ENCODE data around the gene ALG1L2. TPM values are rescaled to one million over a fixed set of nuclear protein-coding genes. Genes with fewer than 3 reads are reported as not detected.
"Not testable (repeated sequence)": the region's sequence is repeated elsewhere in the genome, so short reads cannot be mapped to it uniquely, and the experiment has no call there.

Gene ALG1L2
- total RNA-seq, 1 donor from 2014 or later = not detected

DNA sequence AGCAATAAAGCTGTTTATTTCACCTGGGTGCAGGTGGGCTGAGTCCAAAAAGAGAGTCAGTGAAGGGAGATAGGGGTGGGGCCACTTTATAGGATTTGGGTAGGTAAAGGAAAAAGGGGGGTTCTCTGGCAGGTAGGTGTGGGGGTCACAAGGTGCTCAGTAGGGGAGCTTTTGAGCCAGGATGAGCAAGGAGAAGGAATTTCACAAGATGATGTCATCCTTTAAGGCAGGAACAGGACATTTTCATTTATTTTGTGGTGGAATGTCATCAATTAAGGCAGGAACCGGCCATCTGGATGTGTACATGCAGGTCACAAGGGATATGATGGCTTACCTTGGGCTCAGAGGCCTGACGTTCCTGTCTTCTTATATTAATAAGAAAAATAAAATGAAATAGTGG is 56.1 kb downstream of the ALG1L2 start:
- H3K9me3 ChIP-seq; H3K4me1 ChIP-seq; intact Hi-C loops (cut with DNase I); DNase-seq (ENCODE audit: extremely low spot score in 2 of 2); H3K36me3 ChIP-seq; H3K4me3 ChIP-seq; H3K27me3 ChIP-seq; H3K27ac ChIP-seq: not testable (repeated sequence)

GRCh38 chr3:130138992-130139391 is 57.4 kb downstream of the ALG1L2 start:
- H3K4me1 ChIP-seq; DNase-seq (ENCODE audit: extremely low spot score in 2 of 2); H3K4me3 ChIP-seq; H3K27me3 ChIP-seq; intact Hi-C loops (cut with DNase I); H3K9me3 ChIP-seq; H3K36me3 ChIP-seq; H3K27ac ChIP-seq: not testable (repeated sequence)

DNA sequence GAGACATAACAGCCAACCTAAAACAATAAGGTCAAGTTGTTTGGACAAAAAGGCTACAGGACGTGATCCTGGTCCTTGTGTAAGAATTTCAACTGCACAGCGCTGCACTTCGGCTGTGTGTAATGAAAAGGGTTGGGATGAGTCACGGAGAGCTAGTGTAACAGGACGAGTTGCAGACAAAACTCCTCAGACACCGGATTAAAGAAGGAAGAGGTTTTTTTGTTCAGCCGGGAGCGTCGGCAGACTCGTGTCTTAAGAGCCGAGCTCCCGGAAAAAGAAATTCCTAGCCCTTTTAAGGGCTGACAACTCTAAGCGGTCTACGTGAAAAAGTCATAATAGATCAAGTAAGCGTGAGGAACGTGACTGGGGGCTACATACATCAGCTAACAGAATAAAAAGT is 59.1 kb downstream of the ALG1L2 start:
- H3K27ac ChIP-seq, H3K27me3 ChIP-seq, H3K4me3 ChIP-seq: not testable (repeated sequence)

GRCh38 chr3:130143648-130144327 is 62.2 kb downstream of the ALG1L2 start:
- H3K27me3 ChIP-seq; H3K36me3 ChIP-seq; intact Hi-C loops (cut with DNase I); DNase-seq (ENCODE audit: extremely low spot score in 2 of 2); H3K9me3 ChIP-seq; H3K4me3 ChIP-seq; H3K4me1 ChIP-seq; H3K27ac ChIP-seq: not testable (repeated sequence)

More for the DNA sequence above, 59.1 kb downstream of the ALG1L2 start:
- H3K9me3 ChIP-seq; DNase-seq (ENCODE audit: extremely low spot score in 2 of 2); intact Hi-C loops (cut with DNase I); H3K36me3 ChIP-seq; H3K4me1 ChIP-seq: not testable (repeated sequence)

- H3K9me3 ChIP-seq; H3K36me3 ChIP-seq; H3K4me1 ChIP-seq; H3K27me3 ChIP-seq; DNase-seq (ENCODE audit: extremely low spot score in 2 of 2); H3K27ac ChIP-seq; H3K4me3 ChIP-seq; intact Hi-C loops (cut with DNase I): not testable (repeated sequence)
- TF ChIP-seq POLR2AphosphoS5 (IDR thresholded peaks at IDR 0.05; ENCODE audit: insufficient read depth in 1 of 2, low read depth in 1 of 2) = peak in 1 of 2 donors; percentile 8
These were observed 62.7 kb downstream of the ALG1L2 start for GRCh38 chr3:130144328-130144650.

DNA sequence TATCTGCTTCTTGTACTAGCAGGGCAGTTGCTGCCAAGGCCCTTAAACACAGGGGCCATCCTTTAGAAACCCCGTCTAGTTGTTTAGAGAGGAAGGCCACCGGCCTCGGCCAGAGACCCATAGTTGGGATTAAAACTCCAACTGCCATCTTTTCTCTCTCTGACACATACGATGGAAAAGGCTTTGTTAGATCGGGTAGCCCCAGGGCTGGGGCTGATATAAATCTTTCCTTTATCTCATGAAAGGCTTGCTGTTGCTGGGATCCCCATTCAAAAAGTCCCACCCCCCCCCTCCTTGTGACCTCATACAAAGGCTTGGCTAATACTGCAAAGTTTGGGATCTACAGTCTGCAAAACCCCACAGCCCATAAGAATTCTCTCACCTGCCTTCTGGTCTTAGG is 63.8 kb downstream of the ALG1L2 start:
- H3K27ac ChIP-seq; H3K4me3 ChIP-seq; DNase-seq (ENCODE audit: extremely low spot score in 2 of 2); H3K27me3 ChIP-seq; H3K4me1 ChIP-seq; intact Hi-C loops (cut with DNase I); H3K9me3 ChIP-seq; H3K36me3 ChIP-seq: not testable (repeated sequence)

- H3K27me3 ChIP-seq; DNase-seq (ENCODE audit: extremely low spot score in 2 of 2); H3K4me3 ChIP-seq; H3K9me3 ChIP-seq; H3K4me1 ChIP-seq; intact Hi-C loops (cut with DNase I); H3K27ac ChIP-seq; H3K36me3 ChIP-seq: not testable (repeated sequence)
These were observed 64.8 kb downstream of the ALG1L2 start for GRCh38 chr3:130146465-130146864.

Other genes with a start within 250 kb of the ALG1L2 start
- 16.7 TPM for gene TMCC1, start 188.1 kb upstream of the ALG1L2 start, total RNA-seq
- 1.2 TPM for gene TRH, start 107.1 kb upstream of the ALG1L2 start, total RNA-seq

Measured in vagina (tissue), 2 donors.